K562 (cell line): ENCODE measurements around the gene PHC3.

Source experiments
- BHLHE40 ChIP-seq: IDR thresholded peaks from 2 replicates; pipeline ENCODE4 v1.6.1; 2011; ENCODE audit warnings: low read length, improper control_type of control experiment
- CTCF ChIP-seq, 3 experiments: IDR thresholded peaks in 2 of 3; conservative IDR thresholded peaks in 1 of 3; 2 replicates each; pipeline ENCODE4 v1.5.1; 2011 to 2012; ENCODE audit warnings: low read length in 3 of 3, mild to moderate bottlenecking in 3 of 3, control low read depth in 2 of 3, improper control_type of control experiment in 1 of 3, inconsistent platforms in 1 of 3, low read depth in 1 of 3, mixed read lengths in 1 of 3, moderate library complexity in 1 of 3; ENCODE audit not compliant: insufficient read depth in 2 of 3
- JUND ChIP-seq, 2 experiments: IDR thresholded peaks; 2 replicates in 1 of 2; 3 replicates in 1 of 2; pipeline ENCODE4 v1.6.1; 2011; ENCODE audit warnings: borderline replicate concordance in 2 of 2, low read depth in 2 of 2, low read length in 2 of 2, improper control_type of control experiment in 1 of 2, missing biosample characterization in 1 of 2, missing genetic modification characterization in 1 of 2, missing genetic modification reagents in 1 of 2
- KLF6 ChIP-seq: fragments of 250-450 bp; sonication (Bioruptor Pico); IDR thresholded peaks from 2 replicates; pipeline ENCODE4 v1.4.0; 2020; ENCODE audit warnings: mild to moderate bottlenecking, moderate library complexity, borderline replicate concordance
- MEIS2 ChIP-seq: fragments of 450-650 bp; IDR thresholded peaks from 2 replicates; pipeline ENCODE4 v1.6.1; 2014; ENCODE audit warnings: mild to moderate bottlenecking; ENCODE audit not compliant: partially characterized antibody
- MYBL2 ChIP-seq, 2 experiments: fragments of 450-650 bp in 1 of 2; sonication (generic) in 1 of 2; formaldehyde crosslinking in 1 of 2; IDR thresholded peaks; 2 replicates each; pipeline versions ENCODE4 v1.6.1 to v1.8.1; 2017 to 2022; ENCODE audit warnings: borderline replicate concordance in 1 of 2, inconsistent platforms in 1 of 2, low read depth in 1 of 2, mild to moderate bottlenecking in 1 of 2, missing genetic modification reagents in 1 of 2, moderate library complexity in 1 of 2
- NR0B1 ChIP-seq: fragments of 450-650 bp; IDR thresholded peaks from one replicate; pipeline ENCODE4 v1.6.1; 2018; ENCODE audit warnings: mild to moderate bottlenecking, moderate library complexity; ENCODE audit not compliant: partially characterized antibody
- SIN3B ChIP-seq: fragments of 450-650 bp; IDR thresholded peaks from 2 replicates; pipeline ENCODE4 v1.6.1; 2017; ENCODE audit warnings: low read depth, mild to moderate bottlenecking, moderate library complexity
- STAT5B ChIP-seq: fragments of 250-450 bp; sonication (Bioruptor Pico); IDR thresholded peaks from 2 replicates; pipeline ENCODE4 v1.8.0; 2021; ENCODE audit warnings: mild to moderate bottlenecking, inconsistent platforms
- ZBTB49 ChIP-seq: sonication (generic); formaldehyde crosslinking; IDR thresholded peaks from 2 replicates; pipeline ENCODE4 v1.8.0; 2022; ENCODE audit warnings: missing genetic modification reagents, mild to moderate bottlenecking, borderline replicate concordance
- ZC3H11A ChIP-seq: IDR thresholded peaks from 2 replicates; pipeline ENCODE4 v1.6.1; 2012; ENCODE audit warnings: low read depth, low read length, improper control_type of control experiment
- ZNF407 ChIP-seq: fragments of 450-650 bp; IDR thresholded peaks from 2 replicates; pipeline ENCODE4 v1.6.1; 2016; ENCODE audit warnings: low read depth

GRCh38 chr3:170047133-170047404 lies 134.5 kb downstream of the PHC3 start:
- no peak for TF ChIP-seq STAT5B (CRISPR knock-in tag)
- no peak for TF ChIP-seq NR0B1
- TF ChIP-seq KLF6 = no peak
- no peak for TF ChIP-seq CTCF (IDR thresholded peaks at IDR 0.05 in 2 of 3, conservative IDR thresholded peaks at IDR 0.05 in 1 of 3; ENCODE audit: insufficient read depth in 2 of 3, low read depth in 1 of 3, low read length in 3 of 3)
- no peak for TF ChIP-seq ZNF407
- TF ChIP-seq MEIS2 = no peak
- no peak for TF ChIP-seq ZBTB49 (CRISPR knock-in tag)
- TF ChIP-seq JUND (IDR thresholded peaks at IDR 0.05; ENCODE audit: borderline replicate concordance, low read depth, low read length) = no peak
- no peak for TF ChIP-seq JUND (tag; IDR thresholded peaks at IDR 0.05; ENCODE audit: borderline replicate concordance, low read depth, low read length)
- TF ChIP-seq ZC3H11A = no peak
- TF ChIP-seq BHLHE40 = no peak
- no peak for TF ChIP-seq MYBL2 (IDR thresholded peaks at IDR 0.05; ENCODE audit: low read depth)
- TF ChIP-seq MYBL2 (CRISPR knock-in tag; IDR thresholded peaks at IDR 0.05; ENCODE audit: borderline replicate concordance) = no peak
- TF ChIP-seq SIN3B = no peak
